Upper lobe of left lung (tissue), 6 donors: Measurements from ENCODE around the gene CACNB2. TPM values are rescaled to one million over a fixed set of nuclear protein-coding genes. Genes with fewer than 3 reads are reported as not detected.
"Not testable (repeated sequence)": the region's sequence is repeated elsewhere in the genome, so short reads cannot be mapped to it uniquely, and the experiment has no call there.

ENCODE experiments used
- ATAC-seq, 2 donors: fragments of 200-7000 bp; cut with Tn5 transposase; one replicate each; pipeline ENCODE4 v1.9.1; 2022; ENCODE audit warnings: mild to moderate bottlenecking in 2 of 2, moderate library complexity in 2 of 2; ENCODE audit not compliant: low FRiP score in 2 of 2
- DNase-seq, 2 donors: peaks; one replicate each; pipeline ENCODE4 v3.0.0-alpha.2; 2019 to 2020
- H3K27ac ChIP-seq, 4 donors: fragments of 200-600 bp; sonication (generic); one replicate each; pipeline ENCODE4 v1.5.1; 2016 to 2019
- H3K27me3 ChIP-seq, 4 donors: fragments of 200-600 bp; sonication (generic); one replicate each; pipeline ENCODE4 v1.5.1; 2017 to 2019
- H3K36me3 ChIP-seq, 4 donors: fragments of 200-600 bp; sonication (generic); one replicate each; pipeline ENCODE4 v1.5.1; 2016 to 2019
- H3K4me1 ChIP-seq, 4 donors: fragments of 200-600 bp; sonication (generic); one replicate each; pipeline ENCODE4 v1.5.1; 2018 to 2019
- H3K4me3 ChIP-seq, 4 donors: fragments of 200-600 bp; sonication (generic); one replicate each; pipeline ENCODE4 v1.5.1; 2017 to 2019; ENCODE audit warnings: mild to moderate bottlenecking in 2 of 4, moderate library complexity in 1 of 4
- H3K9me3 ChIP-seq, 4 donors: fragments of 200-600 bp; sonication (generic); one replicate each; pipeline ENCODE4 v1.5.1; 2018 to 2019
- EP300 ChIP-seq, 4 donors: sonication (generic); formaldehyde crosslinking; IDR thresholded peaks; one replicate each; pipeline ENCODE4 v1.5.1; 2017; ENCODE audit warnings: antibody characterized with exemption in 4 of 4, control low read depth in 2 of 4
- POLR2A ChIP-seq, 4 donors: fragments of 450-650 bp; IDR thresholded peaks; one replicate each; pipeline ENCODE4 v1.5.1; 2016 to 2017; ENCODE audit warnings: antibody characterized with exemption in 4 of 4, mild to moderate bottlenecking in 2 of 4
- POLR2AphosphoS5 ChIP-seq, 2 donors: sonication (generic); formaldehyde crosslinking; IDR thresholded peaks; one replicate each; pipeline ENCODE4 v1.5.1; 2017; ENCODE audit warnings: antibody characterized with exemption in 2 of 2
- WGBS, 2 donors: methylation state at CpG; one replicate each; pipeline ENCODE4 v1.1.5; 2017 to 2018; 5-methylcytosine and 5-hydroxymethylcytosine counted together
- total RNA-seq, 6 donors: library from RNA; depleted of rRNA in 4 of 6; stranded (reverse); fragments of >200 nt in 4 of 6; gene quantifications; one replicate each; pipeline versions ENCODE4 v1.1.0 to v1.2.1, GENCODE V29; 2016 to 2021
- TF ChIP-seq, protein P1 (sequence below), 6 experiments: fragments of 450-650 bp in 4 of 6; fragments of 200-600 bp in 2 of 6; sonication (generic) in 2 of 6; IDR thresholded peaks; one replicate each; pipeline ENCODE4 v1.5.1; 2016 to 2019; ENCODE audit warnings: antibody characterized with exemption in 6 of 6
- donor health status: DM: no; HTN: no; CAD: no; lungs with moderate emphysema.
- donor health status: DM: no; HTN: yes; CAD: no; lungs with severe emphysema.

CACNB2 gene
- total RNA-seq, 6 donors from 2014 or later = 1.4 to 6.3 (median 2.9) TPM

- DNase-seq = no peak
- H3K27me3 ChIP-seq = no peaks in the 10 kb centered on the region
- TF ChIP-seq, protein P1, sequence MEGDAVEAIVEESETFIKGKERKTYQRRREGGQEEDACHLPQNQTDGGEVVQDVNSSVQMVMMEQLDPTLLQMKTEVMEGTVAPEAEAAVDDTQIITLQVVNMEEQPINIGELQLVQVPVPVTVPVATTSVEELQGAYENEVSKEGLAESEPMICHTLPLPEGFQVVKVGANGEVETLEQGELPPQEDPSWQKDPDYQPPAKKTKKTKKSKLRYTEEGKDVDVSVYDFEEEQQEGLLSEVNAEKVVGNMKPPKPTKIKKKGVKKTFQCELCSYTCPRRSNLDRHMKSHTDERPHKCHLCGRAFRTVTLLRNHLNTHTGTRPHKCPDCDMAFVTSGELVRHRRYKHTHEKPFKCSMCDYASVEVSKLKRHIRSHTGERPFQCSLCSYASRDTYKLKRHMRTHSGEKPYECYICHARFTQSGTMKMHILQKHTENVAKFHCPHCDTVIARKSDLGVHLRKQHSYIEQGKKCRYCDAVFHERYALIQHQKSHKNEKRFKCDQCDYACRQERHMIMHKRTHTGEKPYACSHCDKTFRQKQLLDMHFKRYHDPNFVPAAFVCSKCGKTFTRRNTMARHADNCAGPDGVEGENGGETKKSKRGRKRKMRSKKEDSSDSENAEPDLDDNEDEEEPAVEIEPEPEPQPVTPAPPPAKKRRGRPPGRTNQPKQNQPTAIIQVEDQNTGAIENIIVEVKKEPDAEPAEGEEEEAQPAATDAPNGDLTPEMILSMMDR (IDR thresholded peaks at IDR 0.05) = no peak
- no peak for TF ChIP-seq EP300 (IDR thresholded peaks at IDR 0.05)
- TF ChIP-seq POLR2A (IDR thresholded peaks at IDR 0.05) = no peak
- TF ChIP-seq POLR2AphosphoS5 (IDR thresholded peaks at IDR 0.05) = no peak
- no peaks in the 10 kb centered on the region for H3K9me3 ChIP-seq
- peak overlapping the region in 1 of 4 donors; percentile 15 for H3K27ac ChIP-seq
- ATAC-seq = no peak
- no peak overlapping the region for H3K4me3 ChIP-seq
- WGBS, 2 donors = 43 to 49% methylated on average over 3 of the region's 3 CpGs
- H3K4me1 ChIP-seq = peaks cover 0 to 6% (median 1%) of the 10 kb centered on the region in 4 donors
- no peaks in the 10 kb centered on the region for H3K36me3 ChIP-seq
Observed at GRCh38 chr10:18178854-18179483, 38.7 kb downstream of the CACNB2 start.

DNA sequence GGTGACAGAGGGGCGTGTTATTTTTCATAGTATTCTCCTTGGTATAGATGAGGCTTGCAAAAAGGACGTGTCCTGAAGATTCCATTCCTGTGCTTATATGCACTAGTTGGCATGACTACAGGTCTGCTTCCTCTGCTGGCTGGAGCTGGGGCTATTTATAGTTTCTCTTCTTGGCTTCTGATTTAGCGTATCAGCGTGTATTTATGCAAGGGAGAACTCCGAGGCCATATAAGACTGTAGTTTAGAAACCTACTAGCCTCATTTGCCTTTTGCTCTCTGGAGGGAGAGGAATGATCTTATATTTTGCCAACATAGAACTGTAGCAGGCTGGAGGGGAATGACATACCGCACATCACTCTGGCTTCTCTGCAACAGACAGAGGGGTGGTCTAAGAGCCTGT, 39.7 kb downstream of the CACNB2 start:
- Histone ChIP-seq H3K36me3 (no peaks in the 10 kb centered on the region), H3K27me3 (no peaks in the 10 kb centered on the region), H3K4me3 (no peak overlapping the region), H3K27ac (no peak overlapping the region), H3K9me3 (no peaks in the 10 kb centered on the region), H3K4me1 (peaks cover 0 to 6% (median 1%) of the 10 kb centered on the region in 4 donors)
- 18 to 36% methylated on average over 6 of the region's 6 CpGs for WGBS, 2 donors
- DNase-seq = no peak
- ATAC-seq = peak in 1 of 2 donors; percentile 35
- no peak for TF ChIP-seq POLR2A (IDR thresholded peaks at IDR 0.05)
- TF ChIP-seq, protein P1 (IDR thresholded peaks at IDR 0.05) = no peak
- TF ChIP-seq POLR2AphosphoS5 (IDR thresholded peaks at IDR 0.05) = no peak
- TF ChIP-seq EP300 (IDR thresholded peaks at IDR 0.05) = no peak

GRCh38 chr10:18181382-18181781, 41.2 kb downstream of the CACNB2 start:
- ATAC-seq, H3K4me1 ChIP-seq, H3K27ac ChIP-seq, H3K9me3 ChIP-seq, DNase-seq, H3K4me3 ChIP-seq, H3K36me3 ChIP-seq, H3K27me3 ChIP-seq: not testable (repeated sequence)
- WGBS, 2 donors = 90 to 96% methylated on average over 5 of the region's 5 CpGs

- Histone ChIP-seq H3K4me3 (no peak overlapping the region), H3K27ac (no peak overlapping the region), H3K9me3 (no peaks in the 10 kb centered on the region), H3K4me1 (no peaks in the 10 kb centered on the region), H3K27me3 (no peaks in the 10 kb centered on the region), H3K36me3 (no peaks in the 10 kb centered on the region)
- WGBS, 2 donors = 45 to 60% methylated on average over 3 of the region's 3 CpGs
- ATAC-seq (no peak), DNase-seq (no peak)
- TF ChIP-seq POLR2AphosphoS5 (IDR thresholded peaks at IDR 0.05) = no peak
- no peak for TF ChIP-seq EP300 (IDR thresholded peaks at IDR 0.05)
- TF ChIP-seq, protein P1 (IDR thresholded peaks at IDR 0.05) = no peak
- TF ChIP-seq POLR2A (IDR thresholded peaks at IDR 0.05) = no peak
Observed at GRCh38 chr10:18185621-18186020, 45.4 kb downstream of the CACNB2 start.

DNA sequence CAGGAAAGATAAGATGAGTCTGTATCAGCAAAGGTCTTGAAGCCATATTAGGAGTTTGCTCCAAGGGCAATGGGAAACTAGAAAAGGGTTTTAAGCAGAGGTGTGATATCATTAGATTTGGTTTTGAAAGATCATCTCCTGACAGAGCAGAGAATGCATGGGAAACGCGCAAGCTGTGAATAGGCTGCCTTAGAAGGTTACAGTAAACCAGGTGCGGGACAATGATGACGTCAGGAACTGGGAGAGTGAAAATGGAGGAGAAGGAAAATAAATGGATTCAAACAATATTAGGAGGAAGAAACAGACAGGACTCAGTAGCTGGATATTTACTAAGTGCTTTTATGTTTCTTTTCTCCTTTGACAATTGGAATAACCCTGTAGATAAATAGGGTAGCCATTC, 50.6 kb downstream of the CACNB2 start:
- Histone ChIP-seq H3K27ac (no peak overlapping the region), H3K27me3 (no peaks in the 10 kb centered on the region), H3K36me3 (no peaks in the 10 kb centered on the region), H3K4me3 (no peak overlapping the region), H3K4me1 (peaks cover 0 to 6% (median 0%) of the 10 kb centered on the region in 4 donors), H3K9me3 (no peaks in the 10 kb centered on the region)
- DNase-seq (no peak), ATAC-seq (no peak)
- WGBS, 2 donors = 84 to 91% methylated on average over 4 of the region's 4 CpGs
- TF ChIP-seq EP300 (IDR thresholded peaks at IDR 0.05) (no peak), POLR2A (IDR thresholded peaks at IDR 0.05) (no peak), POLR2AphosphoS5 (IDR thresholded peaks at IDR 0.05) (no peak)
- TF ChIP-seq, protein P1 (IDR thresholded peaks at IDR 0.05) = no peak
